Kidney epithelial cell (primary cell): Measurements from ENCODE around the gene TRPV2. TPM values are rescaled to one million over a fixed set of nuclear protein-coding genes. Genes with fewer than 3 reads are reported as not detected.

Experiments used
- DNase-seq: peaks from one replicate; pipeline ENCODE4 v3.0.0-alpha.2; 2010; ENCODE audit warnings: low read depth
- H3K27me3 ChIP-seq: 2 replicates; pipeline ENCODE4 v1.6.0; 2011; ENCODE audit warnings: low read length; ENCODE audit not compliant: control insufficient read depth, insufficient read depth
- H3K36me3 ChIP-seq: 2 replicates; pipeline ENCODE4 v1.5.1; 2011; ENCODE audit warnings: low read length; ENCODE audit not compliant: control insufficient read depth, insufficient read depth
- H3K4me3 ChIP-seq: 2 replicates; pipeline ENCODE4 v1.5.1; 2011; ENCODE audit warnings: low read depth, mild to moderate bottlenecking, control low read depth, low read length
- total RNA-seq: library from RNA; depleted of rRNA; stranded (reverse); fragments of >200 nt; gene quantifications from 2 replicates; pipeline ENCODE4 v1.2.3, GENCODE V29; 2015
- TF ChIP-seq, protein P1 (sequence below): IDR thresholded peaks from 2 replicates; pipeline ENCODE4 v1.5.1; 2011; ENCODE audit warnings: mild to moderate bottlenecking, moderate library complexity, low read length, control low read depth, inconsistent platforms; ENCODE audit not compliant: insufficient read depth, poor library complexity, severe bottlenecking

TRPV2 gene
- total RNA-seq, 1 donor from 2014 or later: 3.8 TPM

- no peak for DNase-seq
- Histone ChIP-seq H3K4me3 (no peak overlapping the region), H3K36me3 (peaks cover 1% of the 10 kb centered on the region), H3K27me3 (no peaks in the 10 kb centered on the region)
- TF ChIP-seq, protein P1, sequence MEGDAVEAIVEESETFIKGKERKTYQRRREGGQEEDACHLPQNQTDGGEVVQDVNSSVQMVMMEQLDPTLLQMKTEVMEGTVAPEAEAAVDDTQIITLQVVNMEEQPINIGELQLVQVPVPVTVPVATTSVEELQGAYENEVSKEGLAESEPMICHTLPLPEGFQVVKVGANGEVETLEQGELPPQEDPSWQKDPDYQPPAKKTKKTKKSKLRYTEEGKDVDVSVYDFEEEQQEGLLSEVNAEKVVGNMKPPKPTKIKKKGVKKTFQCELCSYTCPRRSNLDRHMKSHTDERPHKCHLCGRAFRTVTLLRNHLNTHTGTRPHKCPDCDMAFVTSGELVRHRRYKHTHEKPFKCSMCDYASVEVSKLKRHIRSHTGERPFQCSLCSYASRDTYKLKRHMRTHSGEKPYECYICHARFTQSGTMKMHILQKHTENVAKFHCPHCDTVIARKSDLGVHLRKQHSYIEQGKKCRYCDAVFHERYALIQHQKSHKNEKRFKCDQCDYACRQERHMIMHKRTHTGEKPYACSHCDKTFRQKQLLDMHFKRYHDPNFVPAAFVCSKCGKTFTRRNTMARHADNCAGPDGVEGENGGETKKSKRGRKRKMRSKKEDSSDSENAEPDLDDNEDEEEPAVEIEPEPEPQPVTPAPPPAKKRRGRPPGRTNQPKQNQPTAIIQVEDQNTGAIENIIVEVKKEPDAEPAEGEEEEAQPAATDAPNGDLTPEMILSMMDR: no peak
Measured at GRCh38 chr17:16379654-16380053, 35.7 kb upstream of the TRPV2 start.

DNA sequence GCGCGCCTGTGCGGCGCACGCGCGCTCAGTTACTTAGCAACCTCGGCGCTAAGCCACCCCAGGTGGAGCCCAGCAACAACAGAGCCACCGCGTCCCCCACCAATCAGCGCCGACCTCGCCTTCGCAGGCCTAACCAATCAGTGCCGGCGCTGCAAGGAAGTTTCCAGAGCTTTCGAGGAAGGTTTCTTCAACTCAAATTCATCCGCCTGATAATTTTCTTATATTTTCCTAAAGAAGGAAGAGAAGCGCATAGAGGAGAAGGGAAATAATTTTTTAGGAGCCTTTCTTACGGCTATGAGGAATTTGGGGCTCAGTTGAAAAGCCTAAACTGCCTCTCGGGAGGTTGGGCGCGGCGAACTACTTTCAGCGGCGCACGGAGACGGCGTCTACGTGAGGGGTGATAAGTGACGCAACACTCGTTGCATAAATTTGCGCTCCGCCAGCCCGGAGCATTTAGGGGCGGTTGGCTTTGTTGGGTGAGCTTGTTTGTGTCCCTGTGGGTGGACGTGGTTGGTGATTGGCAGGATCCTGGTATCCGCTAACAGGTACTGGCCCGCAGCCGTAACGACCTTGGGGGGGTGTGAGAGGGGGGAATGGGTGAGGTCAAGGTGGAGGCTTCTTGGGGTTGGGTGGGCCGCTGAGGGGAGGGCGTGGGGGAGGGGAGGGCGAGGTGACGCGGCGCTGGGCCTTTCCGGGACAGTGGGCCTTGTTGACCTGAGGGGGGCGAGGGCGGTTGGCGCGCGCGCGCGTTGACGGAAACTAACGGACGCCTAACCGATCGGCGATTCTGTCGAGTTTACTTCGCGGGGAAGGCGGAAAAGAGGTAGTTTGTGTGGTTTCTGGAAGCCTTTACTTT lies 34.5 kb upstream of the TRPV2 start, which contains the start of gene UBB:
TSS of gene UBB (plus strand) at position 452 of the 856 bp plus-strand sequence. CDS start 817 bp downstream, outside the sequence.
- H3K4me3 ChIP-seq: peak within 1 kb of the TSS; percentile 84
- no peaks in the 10 kb centered on the region for H3K27me3 ChIP-seq
- H3K36me3 ChIP-seq: peaks cover 1% of the 10 kb centered on the region
- peak; percentile 92 for DNase-seq
- TF ChIP-seq, protein P1: peak; percentile 20

DNA sequence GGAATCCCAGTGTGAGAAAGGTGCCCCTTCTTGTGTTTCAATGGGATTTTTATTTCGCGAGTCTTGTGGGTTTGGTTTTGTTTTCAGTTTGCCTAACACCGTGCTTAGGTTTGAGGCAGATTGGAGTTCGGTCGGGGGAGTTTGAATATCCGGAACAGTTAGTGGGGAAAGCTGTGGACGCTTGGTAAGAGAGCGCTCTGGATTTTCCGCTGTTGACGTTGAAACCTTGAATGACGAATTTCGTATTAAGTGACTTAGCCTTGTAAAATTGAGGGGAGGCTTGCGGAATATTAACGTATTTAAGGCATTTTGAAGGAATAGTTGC lies 33.9 kb upstream of the TRPV2 start:
- no peak for DNase-seq
- TF ChIP-seq, protein P1: no peak
- peak overlapping the region; percentile 84 for H3K4me3 ChIP-seq
- H3K27me3 ChIP-seq: no peaks in the 10 kb centered on the region
- peaks cover 1% of the 10 kb centered on the region for H3K36me3 ChIP-seq

DNA sequence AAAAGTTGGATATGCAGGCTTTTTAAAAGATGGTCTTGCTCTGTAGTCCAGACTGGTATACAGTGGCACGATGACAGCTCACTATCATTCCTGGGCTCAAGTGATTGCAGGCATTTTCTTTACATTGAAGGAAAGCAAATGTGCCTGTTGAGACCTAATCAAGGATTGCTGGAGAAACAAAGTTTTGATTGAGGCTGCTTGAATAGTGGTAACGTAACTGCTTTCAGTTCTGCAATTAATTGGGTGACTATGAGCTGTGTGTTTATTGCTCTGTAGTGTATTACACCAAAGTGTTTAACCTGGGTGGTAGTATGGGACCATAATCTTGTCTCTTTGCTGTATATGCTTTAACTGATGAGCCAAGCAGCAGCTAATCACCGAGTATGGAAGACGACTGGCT lies 32.2 kb upstream of the TRPV2 start:
- H3K4me3 ChIP-seq: no peak overlapping the region
- no peaks in the 10 kb centered on the region for H3K27me3 ChIP-seq
- TF ChIP-seq, protein P1: no peak
- no peak for DNase-seq
- peaks cover 1% of the 10 kb centered on the region for H3K36me3 ChIP-seq

DNA sequence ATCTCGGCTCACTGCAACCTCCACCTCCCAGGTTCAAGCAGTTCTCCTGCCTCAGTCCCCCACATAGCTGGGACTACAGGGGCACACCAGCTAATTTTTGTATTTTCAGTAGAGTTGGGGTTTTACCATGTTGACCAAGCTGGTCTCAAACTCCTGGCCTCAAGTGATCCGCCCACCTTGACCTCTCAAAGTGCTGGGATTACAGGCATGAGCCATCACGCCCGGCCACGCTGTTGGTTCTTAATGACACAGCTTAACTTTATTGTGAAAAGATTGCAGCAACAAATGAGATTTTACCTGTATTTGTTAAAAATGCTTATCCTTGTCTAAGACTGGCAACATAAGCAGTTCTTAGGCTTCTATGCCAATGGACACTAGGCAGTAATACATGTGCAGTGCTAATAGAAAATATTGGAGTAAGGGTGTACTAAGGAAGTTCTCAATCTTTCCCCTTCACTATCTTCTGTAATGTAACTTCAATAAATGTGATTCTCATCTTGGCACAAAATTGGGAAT lies 31.5 kb upstream of the TRPV2 start:
- H3K4me3 ChIP-seq: no peak overlapping the region
- no peaks in the 10 kb centered on the region for H3K27me3 ChIP-seq
- H3K36me3 ChIP-seq: peaks cover 1% of the 10 kb centered on the region
- TF ChIP-seq, protein P1: no peak
- DNase-seq: no peak
